Activated T-helper 17 cell treated with anti-CD3 and anti-CD28 coated beads, Interleukin-2, amount 50 U/mL, for 72 hours (primary cell): ENCODE measurements around the gene ACSS1. TPM values are rescaled to one million over a fixed set of nuclear protein-coding genes. Genes with fewer than 3 reads are reported as not detected.
A peak's percentile ranks its signal among the peaks of the same experiment; 100 is the strongest.

Experiments used
- ATAC-seq: fragments of 150-1000 bp; cut with Tn5 transposase; replicated peaks from 2 replicates; pipeline ENCODE4 v1.10.0; 2021; ENCODE audit warnings: mild to moderate bottlenecking, moderate library complexity
- H3K27ac Mint-ChIP-seq: one replicate; pipeline ENCODE4 v1.8.0; 2022; ENCODE audit warnings: mixed read lengths
- H3K27me3 Mint-ChIP-seq: one replicate; pipeline ENCODE4 v1.8.0; 2022; ENCODE audit warnings: mixed read lengths
- H3K36me3 Mint-ChIP-seq: one replicate; pipeline ENCODE4 v1.8.0; 2022; ENCODE audit warnings: low read depth, mild to moderate bottlenecking, mixed read lengths
- H3K4me1 Mint-ChIP-seq: one replicate; pipeline ENCODE4 v1.8.0; 2022; ENCODE audit warnings: mixed read lengths
- H3K4me3 Mint-ChIP-seq: one replicate; pipeline ENCODE4 v1.8.0; 2022; ENCODE audit warnings: mild to moderate bottlenecking, mixed read lengths
- H3K9me3 Mint-ChIP-seq: one replicate; pipeline ENCODE4 v1.8.0; 2022; ENCODE audit warnings: mixed read lengths
- total RNA-seq, 2 donors: library from RNA; stranded (reverse); gene quantifications; one replicate each; pipeline ENCODE4 v1.2.3, GENCODE V29; 2022

ACSS1 gene
- total RNA-seq, 2 donors from 2014 or later = 8.4 to 23.3 TPM

DNA sequence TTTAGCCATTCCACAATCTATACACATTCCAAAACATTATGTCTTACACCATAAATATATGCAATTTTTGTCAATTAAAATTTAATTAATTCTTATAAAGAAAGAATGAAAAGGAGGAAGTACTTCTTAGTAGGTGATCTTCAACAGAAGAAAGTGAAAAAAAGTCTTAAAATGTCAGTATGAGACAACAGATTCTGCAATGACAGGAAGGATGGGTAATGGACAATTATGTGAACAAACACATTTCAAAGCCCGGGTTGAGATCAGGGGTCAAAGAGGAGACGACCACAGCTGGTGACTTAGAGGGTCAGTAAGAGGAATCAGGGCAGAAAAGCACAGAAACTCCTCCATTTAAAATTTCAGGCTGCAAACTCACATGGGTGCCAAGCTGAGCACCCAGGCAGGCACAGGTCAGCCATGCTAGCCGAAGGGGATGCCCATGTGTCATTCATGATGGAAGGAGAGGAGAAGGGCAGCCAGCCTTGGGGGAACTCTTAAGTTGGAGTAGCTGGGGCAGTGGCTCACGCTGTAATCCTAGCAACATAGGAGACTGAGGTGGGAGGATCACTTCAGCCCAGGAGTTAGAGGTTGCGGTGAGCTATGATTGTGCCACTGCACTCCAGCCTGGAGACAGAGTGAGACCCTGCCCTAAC is 13.0 kb upstream of the ACSS1 start:
- no peak for ATAC-seq
- no peaks in the 10 kb centered on the region for H3K36me3 Mint-ChIP-seq
- no peaks in the 10 kb centered on the region for H3K4me1 Mint-ChIP-seq
- no peak overlapping the region for H3K4me3 Mint-ChIP-seq
- H3K27me3 Mint-ChIP-seq = peaks cover 47% of the 10 kb centered on the region
- no peaks in the 10 kb centered on the region for H3K9me3 Mint-ChIP-seq
- H3K27ac Mint-ChIP-seq = no peak overlapping the region

DNA sequence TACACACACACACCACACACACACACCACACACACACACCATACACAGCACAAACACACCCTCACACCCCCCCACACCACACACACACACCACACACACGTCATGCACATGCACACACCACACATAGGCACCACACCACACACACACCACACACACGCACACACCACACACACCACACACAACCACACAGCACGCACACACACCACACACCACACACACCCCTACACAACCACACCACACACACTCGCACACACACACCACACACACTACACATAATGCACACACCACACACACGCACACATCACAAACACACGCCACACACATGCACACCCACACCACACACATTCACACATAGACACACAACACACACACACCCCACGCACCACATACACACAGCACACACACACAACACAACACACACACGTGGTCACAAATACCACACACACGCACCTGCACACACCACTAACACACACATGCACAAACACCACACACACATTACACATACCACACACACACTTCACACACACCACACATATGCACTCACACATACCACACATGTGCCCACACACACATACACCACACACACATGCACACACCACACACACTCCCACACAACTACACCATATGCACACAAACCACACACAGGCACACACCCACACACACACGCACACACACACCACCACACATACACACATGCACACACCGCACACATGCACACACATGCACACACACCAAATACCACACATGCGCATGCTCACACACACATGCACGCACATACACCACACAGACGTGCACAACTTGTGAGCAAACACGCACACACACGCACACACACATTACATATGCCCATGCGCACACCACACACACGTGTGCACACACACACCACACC is 9.4 kb upstream of the ACSS1 start:
- ATAC-seq = no peak
- H3K27me3 Mint-ChIP-seq = peaks cover 30% of the 10 kb centered on the region
- H3K36me3 Mint-ChIP-seq = no peaks in the 10 kb centered on the region
- no peaks in the 10 kb centered on the region for H3K4me1 Mint-ChIP-seq
- H3K27ac Mint-ChIP-seq = no peak overlapping the region
- H3K4me3 Mint-ChIP-seq = no peak overlapping the region
- no peaks in the 10 kb centered on the region for H3K9me3 Mint-ChIP-seq

DNA sequence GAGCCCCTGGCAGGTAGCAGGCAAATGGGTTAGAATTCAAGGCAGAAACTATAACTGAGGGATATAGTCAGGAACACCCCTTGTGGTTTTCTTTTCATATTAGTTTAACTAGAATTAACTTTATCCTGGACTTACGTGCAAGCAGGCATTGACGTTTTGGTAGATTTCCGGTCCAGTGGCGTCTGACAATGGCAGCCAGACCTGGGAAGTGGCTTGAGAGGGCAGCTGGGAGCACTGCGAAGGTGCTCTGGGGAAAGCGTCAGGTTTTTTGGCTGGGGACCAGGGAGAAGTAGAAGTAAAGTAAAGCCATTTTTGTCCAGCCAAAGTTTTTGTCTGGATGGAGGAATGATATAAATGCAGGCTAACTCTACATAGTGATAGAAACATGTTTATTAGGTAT is 8.4 kb upstream of the ACSS1 start:
- Mint-ChIP-seq H3K9me3 (no peaks in the 10 kb centered on the region), H3K4me1 (no peaks in the 10 kb centered on the region), H3K36me3 (no peaks in the 10 kb centered on the region), H3K27me3 (peaks cover 23% of the 10 kb centered on the region), H3K27ac (no peak overlapping the region), H3K4me3 (no peak overlapping the region)
- ATAC-seq = no peak

DNA sequence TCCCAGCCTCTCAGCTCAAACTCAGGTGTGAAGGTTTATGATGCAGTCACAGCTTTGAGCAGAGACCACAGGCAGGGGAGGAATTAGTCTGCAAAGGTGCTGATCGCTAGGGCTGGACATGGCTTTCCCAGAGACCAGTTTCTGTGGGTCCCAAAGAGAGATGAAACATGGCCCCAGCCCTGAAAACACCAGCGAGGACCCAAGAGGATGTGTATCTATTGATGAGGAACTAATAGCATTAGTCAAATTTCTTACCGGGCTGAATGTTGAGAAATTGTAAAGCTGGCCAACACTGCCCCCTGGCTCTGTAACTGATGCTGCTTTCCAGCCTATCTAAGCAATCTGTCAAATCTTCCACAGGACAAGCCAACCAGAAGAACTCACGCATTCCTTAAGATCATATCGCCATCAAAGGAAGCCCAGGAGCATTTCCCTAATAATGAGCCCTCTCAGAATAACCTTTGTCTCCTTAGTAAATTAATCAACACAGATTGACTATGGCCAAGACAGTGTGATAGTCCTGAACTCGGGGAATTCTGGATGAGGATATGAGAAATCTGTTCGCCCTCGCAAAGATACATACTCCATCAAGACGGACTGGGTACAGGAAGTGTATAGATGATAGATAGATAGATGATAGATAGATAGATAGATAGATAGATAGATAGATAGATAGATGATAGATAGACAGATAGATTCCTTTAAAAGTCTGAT is 7.8 kb upstream of the ACSS1 start:
- Mint-ChIP-seq H3K27me3 (peaks cover 18% of the 10 kb centered on the region), H3K36me3 (no peaks in the 10 kb centered on the region), H3K27ac (no peak overlapping the region), H3K4me1 (no peaks in the 10 kb centered on the region), H3K4me3 (no peak overlapping the region), H3K9me3 (no peaks in the 10 kb centered on the region)
- ATAC-seq = peak; percentile 72

DNA sequence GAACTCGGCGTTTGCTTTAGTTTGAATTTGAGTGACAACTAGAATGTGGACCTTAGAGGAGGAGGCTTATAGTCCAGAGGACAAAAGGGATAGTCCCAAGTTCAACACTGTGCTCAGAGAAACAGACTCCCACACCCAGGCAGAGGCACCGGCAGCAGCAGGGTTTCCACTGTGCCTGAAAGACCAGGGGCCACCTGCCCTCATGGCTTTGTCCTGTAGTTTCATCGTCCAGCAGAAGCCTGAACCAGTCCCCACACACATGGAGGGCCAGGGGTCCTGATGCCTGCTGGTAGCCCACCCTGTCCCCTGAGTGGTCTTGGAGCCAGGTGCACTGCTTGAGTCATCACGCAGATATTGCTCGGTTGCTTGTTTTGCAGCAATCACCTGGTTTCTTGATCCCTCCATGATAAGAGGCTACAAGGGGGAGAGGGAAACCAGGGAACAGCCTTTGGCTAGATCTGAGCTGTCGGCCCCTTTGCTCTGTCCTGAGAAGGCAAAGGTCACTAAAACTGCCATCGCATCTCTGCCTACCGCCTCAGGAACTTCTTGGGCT is 7.2 kb upstream of the ACSS1 start:
- Mint-ChIP-seq H3K36me3 (no peaks in the 10 kb centered on the region), H3K27me3 (peaks cover 13% of the 10 kb centered on the region), H3K9me3 (no peaks in the 10 kb centered on the region), H3K4me1 (no peaks in the 10 kb centered on the region), H3K27ac (no peak overlapping the region), H3K4me3 (no peak overlapping the region)
- ATAC-seq = no peak

DNA sequence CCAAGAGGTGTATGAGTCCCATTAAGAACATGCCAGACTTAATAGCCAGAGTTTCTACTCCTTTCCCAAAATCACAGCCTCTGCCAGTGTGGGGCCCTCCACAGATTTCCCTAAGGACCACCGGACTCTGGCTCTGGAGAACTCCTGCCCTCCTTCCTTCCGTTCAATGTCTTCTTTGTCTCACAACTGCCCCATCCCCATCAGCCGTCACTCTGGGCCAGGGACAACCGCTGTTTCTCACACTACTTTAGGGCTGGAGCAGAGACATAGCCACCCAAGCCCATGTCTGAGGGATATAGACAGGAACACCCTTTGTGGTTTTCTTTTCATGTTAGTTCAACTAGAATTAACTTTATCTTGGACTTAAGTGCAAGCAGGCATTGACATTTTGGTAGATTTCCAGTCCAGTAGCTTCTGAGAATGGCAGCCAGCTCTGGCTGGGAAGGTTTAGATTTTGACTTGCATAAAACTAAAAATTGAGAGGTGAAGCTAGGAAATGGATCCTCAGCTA is 6.7 kb upstream of the ACSS1 start:
- Mint-ChIP-seq H3K27me3 (peaks cover 8% of the 10 kb centered on the region), H3K4me1 (no peaks in the 10 kb centered on the region), H3K9me3 (no peaks in the 10 kb centered on the region), H3K27ac (no peak overlapping the region), H3K4me3 (no peak overlapping the region), H3K36me3 (no peaks in the 10 kb centered on the region)
- ATAC-seq = no peak

DNA sequence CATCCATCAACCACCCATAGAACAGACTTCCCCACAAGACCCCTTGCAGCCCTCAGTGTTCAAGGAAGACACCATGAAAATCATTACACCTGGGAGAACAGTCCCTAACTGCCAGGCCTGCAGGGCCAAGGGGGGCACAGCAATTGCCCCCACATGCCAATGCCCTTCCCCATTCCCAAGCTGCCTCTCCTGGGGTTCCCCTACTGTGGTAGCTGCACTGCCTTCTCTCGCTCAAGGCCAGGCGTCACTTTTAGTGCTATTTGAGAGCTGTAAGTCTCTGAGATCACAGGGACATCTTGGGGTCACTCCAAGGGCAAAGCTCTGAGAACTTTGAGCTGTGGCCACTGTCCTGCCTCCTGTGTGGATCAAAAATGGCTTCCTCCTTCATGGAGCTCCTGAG is 6.0 kb upstream of the ACSS1 start:
- Mint-ChIP-seq H3K36me3 (no peaks in the 10 kb centered on the region), H3K27ac (no peak overlapping the region), H3K4me1 (peaks cover 2% of the 10 kb centered on the region), H3K9me3 (no peaks in the 10 kb centered on the region), H3K4me3 (no peak overlapping the region), H3K27me3 (peaks cover 8% of the 10 kb centered on the region)
- no peak for ATAC-seq

DNA sequence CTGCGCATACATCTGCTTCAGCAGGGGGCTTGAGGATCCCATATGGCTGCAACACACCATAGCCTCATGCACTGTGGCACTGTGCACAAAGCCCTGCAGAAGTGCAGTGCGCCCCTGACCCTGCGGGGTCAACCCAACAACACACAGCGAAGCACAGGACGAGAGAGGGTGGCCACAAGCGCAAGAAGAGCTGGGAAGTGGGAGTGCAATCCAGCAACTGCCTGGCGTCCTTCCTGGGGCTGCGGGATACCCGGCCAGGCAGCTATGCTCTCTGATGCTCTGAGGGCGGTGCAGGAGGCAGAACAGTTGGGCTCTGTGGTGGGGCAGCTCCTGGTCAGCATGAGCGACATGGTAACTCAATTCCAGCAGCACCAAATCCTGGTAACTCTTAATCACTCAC is 5.6 kb upstream of the ACSS1 start:
- peaks cover 7% of the 10 kb centered on the region for H3K27me3 Mint-ChIP-seq
- H3K4me1 Mint-ChIP-seq = peaks cover 5% of the 10 kb centered on the region
- no peaks in the 10 kb centered on the region for H3K9me3 Mint-ChIP-seq
- no peaks in the 10 kb centered on the region for H3K36me3 Mint-ChIP-seq
- no peak for ATAC-seq
- no peak overlapping the region for H3K4me3 Mint-ChIP-seq
- H3K27ac Mint-ChIP-seq = no peak overlapping the region

DNA sequence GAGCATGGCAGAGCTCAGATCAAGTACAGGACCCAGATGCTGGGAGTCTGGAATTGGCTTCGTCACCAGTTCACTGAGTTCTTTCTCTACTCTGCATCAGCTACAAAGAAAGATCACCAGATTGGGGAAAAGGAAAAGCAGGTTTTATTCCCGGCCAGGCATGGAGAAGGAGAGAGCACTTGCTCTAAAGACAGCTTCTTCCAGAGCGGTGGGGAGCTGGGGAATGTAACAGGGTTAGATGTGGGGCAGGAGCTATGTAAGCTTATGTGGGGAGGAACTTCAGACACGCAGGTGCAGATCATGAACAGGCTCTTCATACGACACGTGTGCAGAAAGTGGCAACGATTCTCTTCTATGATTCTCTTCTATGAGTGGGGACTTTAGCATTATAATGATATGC is 4.9 kb upstream of the ACSS1 start:
- Mint-ChIP-seq H3K4me1 (peaks cover 5% of the 10 kb centered on the region), H3K4me3 (no peak overlapping the region), H3K27me3 (peaks cover 4% of the 10 kb centered on the region), H3K27ac (no peak overlapping the region), H3K9me3 (no peaks in the 10 kb centered on the region), H3K36me3 (no peaks in the 10 kb centered on the region)
- no peak for ATAC-seq

DNA sequence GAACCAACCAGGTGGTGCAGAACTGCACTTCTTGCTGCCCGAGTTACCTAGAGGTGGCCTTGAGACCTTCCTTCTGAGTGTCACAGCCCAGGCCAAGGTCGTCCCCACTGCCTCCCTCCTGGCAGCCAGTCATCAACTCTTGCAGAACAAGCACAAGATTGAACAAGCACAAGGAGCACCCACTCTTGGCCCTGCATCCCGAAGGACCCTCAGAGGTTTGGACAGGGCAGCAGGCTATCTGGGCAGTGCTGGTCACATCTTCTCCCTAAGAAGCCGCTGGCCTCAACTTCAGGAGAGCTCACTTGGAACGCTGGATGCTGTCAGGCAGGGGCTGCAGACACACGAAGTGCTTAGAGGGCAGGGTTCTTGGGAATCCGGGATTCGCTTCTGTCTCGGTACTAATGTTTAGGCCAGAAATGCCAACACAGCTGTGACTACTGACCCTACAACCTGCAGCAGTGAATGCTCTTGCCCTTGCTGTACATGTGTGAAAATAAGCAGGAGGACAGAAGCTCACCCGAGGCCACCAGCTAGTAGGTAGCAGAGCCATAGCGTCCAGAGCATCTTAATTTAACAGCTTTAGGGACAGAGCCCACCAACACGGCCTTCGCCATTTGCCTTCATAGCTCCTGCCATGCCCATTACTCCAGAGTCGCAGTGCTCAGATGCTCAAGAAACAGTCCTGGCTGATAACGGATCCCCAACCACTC is 4.0 kb upstream of the ACSS1 start:
- Mint-ChIP-seq H3K4me1 (peaks cover 5% of the 10 kb centered on the region), H3K27ac (no peak overlapping the region), H3K36me3 (no peaks in the 10 kb centered on the region), H3K9me3 (no peaks in the 10 kb centered on the region), H3K4me3 (no peak overlapping the region), H3K27me3 (peaks cover 4% of the 10 kb centered on the region)
- no peak for ATAC-seq

DNA sequence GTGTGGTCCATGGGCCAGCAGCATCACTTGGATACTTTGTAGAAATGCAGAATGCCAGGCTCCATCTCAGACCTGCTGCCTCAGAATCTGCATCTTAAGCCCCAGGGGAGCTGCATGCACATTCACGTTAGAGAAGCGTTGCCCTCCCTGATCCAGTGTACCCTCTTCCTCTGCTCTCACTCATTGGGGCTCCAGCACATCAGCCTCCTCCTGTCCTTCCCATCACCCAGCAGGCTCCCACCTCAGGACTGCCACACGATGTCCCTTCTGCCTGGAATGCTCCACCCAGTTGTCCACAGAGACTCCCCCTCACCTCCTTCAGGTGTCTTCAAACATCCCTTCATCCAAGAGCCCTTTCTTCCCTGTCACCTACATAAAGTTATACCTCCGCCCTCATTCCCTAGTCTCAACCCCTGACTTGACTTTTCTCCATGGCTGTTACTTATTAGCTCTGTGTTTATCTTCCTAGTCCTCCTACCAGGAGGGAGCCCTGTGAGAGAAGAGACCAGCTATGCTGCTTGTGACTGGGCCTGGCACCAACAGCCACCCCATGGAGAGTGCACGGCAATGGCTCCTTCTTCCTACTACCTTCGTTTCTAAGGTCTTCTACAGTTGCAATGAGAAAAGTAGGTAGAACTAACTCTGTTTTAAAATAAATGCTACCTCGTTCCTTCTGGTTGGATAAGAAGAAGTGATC is 3.3 kb upstream of the ACSS1 start:
- Mint-ChIP-seq H3K4me3 (no peak overlapping the region), H3K4me1 (peaks cover 5% of the 10 kb centered on the region), H3K9me3 (no peaks in the 10 kb centered on the region), H3K36me3 (no peaks in the 10 kb centered on the region), H3K27me3 (peaks cover 4% of the 10 kb centered on the region), H3K27ac (no peak overlapping the region)
- no peak for ATAC-seq

DNA sequence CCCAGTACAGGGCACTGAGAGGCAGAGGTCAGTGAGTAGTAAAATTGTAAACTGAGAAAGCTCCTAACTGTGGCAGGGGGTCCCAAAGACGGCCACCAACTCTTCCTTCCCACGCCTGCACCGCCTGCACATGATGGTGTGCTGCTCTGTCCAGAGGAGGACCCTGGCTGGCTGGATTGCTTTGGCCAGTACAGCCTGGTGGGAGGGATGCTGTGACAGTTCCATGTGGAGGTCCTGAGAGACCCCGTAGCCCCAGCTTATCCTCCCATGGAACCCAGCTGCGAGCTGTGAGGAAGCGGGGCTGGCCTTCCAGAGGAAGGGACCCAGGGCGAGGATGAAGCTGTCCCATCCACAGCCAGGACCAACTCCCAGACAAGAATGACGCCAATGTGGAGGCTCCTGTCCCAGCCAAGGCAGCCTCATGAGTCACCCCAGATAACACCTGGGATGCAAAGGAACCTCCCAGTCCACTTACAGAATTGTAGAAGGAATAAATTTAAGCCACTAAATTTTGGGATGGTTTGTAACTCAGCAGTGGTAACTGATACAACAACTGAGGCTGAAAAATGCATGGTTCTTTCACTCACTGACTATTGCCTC is 2.0 kb upstream of the ACSS1 start:
- H3K4me1 Mint-ChIP-seq = peaks cover 7% of the 10 kb centered on the region
- no peaks in the 10 kb centered on the region for H3K36me3 Mint-ChIP-seq
- H3K9me3 Mint-ChIP-seq = no peaks in the 10 kb centered on the region
- H3K4me3 Mint-ChIP-seq = no peak overlapping the region
- no peaks in the 10 kb centered on the region for H3K27me3 Mint-ChIP-seq
- H3K27ac Mint-ChIP-seq = no peak overlapping the region
- no peak for ATAC-seq
